MG63 (cell line): ENCODE results near the gene ERVFRD-1. TPM values are rescaled to one million over a fixed set of nuclear protein-coding genes. Genes with fewer than 3 reads are reported as not detected.

Source experiments
- DNase-seq: peaks from one replicate; pipeline ENCODE4 v3.0.0-alpha.2; 2020
- H3K27me3 ChIP-seq: fragments of 250-450 bp; sonication (Bioruptor Pico); 2 replicates; pipeline ENCODE4 v1.5.1; 2020; ENCODE audit warnings: mild to moderate bottlenecking, moderate library complexity
- H3K36me3 ChIP-seq: fragments of 250-450 bp; sonication (Bioruptor Pico); 2 replicates; pipeline ENCODE4 v1.5.1; 2020; ENCODE audit warnings: mild to moderate bottlenecking, moderate library complexity
- H3K4me3 ChIP-seq: fragments of 250-450 bp; sonication (Bioruptor Pico); 2 replicates; pipeline ENCODE4 v1.5.1; 2020; ENCODE audit warnings: mild to moderate bottlenecking, moderate library complexity
- H3K9me3 ChIP-seq: fragments of 250-450 bp; sonication (Bioruptor Pico); 2 replicates; pipeline ENCODE4 v1.5.1; 2020; ENCODE audit warnings: mild to moderate bottlenecking, moderate library complexity
- total RNA-seq: library from RNA; depleted of rRNA; stranded (reverse); fragments of >200 nt; shearing (Covaris generic); gene quantifications from 2 replicates; pipeline ENCODE4 v1.2.3, GENCODE V29; 2014; ENCODE audit warnings: low replicate concordance; rRNA removed

Gene ERVFRD-1
- not detected in 2 replicates for total RNA-seq

GRCh38 chr6:11110921-11111768, at the start of gene ERVFRD-1:
TSS of gene ERVFRD-1 (minus strand) at chr6:11111725. CDS start at chr6:11105310, 6,415 bp downstream.
- H3K9me3 ChIP-seq = no peaks in the 10 kb centered on the region
- H3K4me3 ChIP-seq = no peak within 1 kb of the TSS
- peaks cover 14% of the 10 kb centered on the region for H3K36me3 ChIP-seq
- DNase-seq = no peak
- H3K27me3 ChIP-seq = no peaks in the 10 kb centered on the region

GRCh38 chr6:11160199-11160598, 48.7 kb upstream of the ERVFRD-1 start:
- no peaks in the 10 kb centered on the region for H3K27me3 ChIP-seq
- H3K4me3 ChIP-seq = no peak overlapping the region
- DNase-seq = no peak

GRCh38 chr6:11155589-11155988, 44.1 kb upstream of the ERVFRD-1 start:
- Histone ChIP-seq H3K36me3 (no peaks in the 10 kb centered on the region), H3K27me3 (no peaks in the 10 kb centered on the region), H3K4me3 (no peak overlapping the region), H3K9me3 (peaks cover 8% of the 10 kb centered on the region)
- no peak for DNase-seq

More at GRCh38 chr6:11160199-11160598, 48.7 kb upstream of the ERVFRD-1 start:
- Histone ChIP-seq H3K36me3 (no peaks in the 10 kb centered on the region), H3K9me3 (peaks cover 8% of the 10 kb centered on the region)

- H3K4me3 ChIP-seq = no peak overlapping the region
- H3K36me3 ChIP-seq = no peaks in the 10 kb centered on the region
- H3K27me3 ChIP-seq = no peaks in the 10 kb centered on the region
- peaks cover 8% of the 10 kb centered on the region for H3K9me3 ChIP-seq
- DNase-seq = no peak
Measured at GRCh38 chr6:11153447-11153846, 41.9 kb upstream of the ERVFRD-1 start.

- Histone ChIP-seq H3K27me3 (no peaks in the 10 kb centered on the region), H3K36me3 (no peaks in the 10 kb centered on the region), H3K4me3 (no peak overlapping the region), H3K9me3 (peaks cover 6% of the 10 kb centered on the region)
- DNase-seq = no peak
Measured at GRCh38 chr6:11152581-11152980, 41.1 kb upstream of the ERVFRD-1 start.

- Histone ChIP-seq H3K36me3 (no peaks in the 10 kb centered on the region), H3K9me3 (no peaks in the 10 kb centered on the region), H3K4me3 (no peak overlapping the region), H3K27me3 (no peaks in the 10 kb centered on the region)
- DNase-seq = no peak
Measured at GRCh38 chr6:11151488-11151887, 40.0 kb upstream of the ERVFRD-1 start.

- DNase-seq = no peak
- H3K27me3 ChIP-seq = no peaks in the 10 kb centered on the region
- H3K36me3 ChIP-seq = no peaks in the 10 kb centered on the region
- H3K4me3 ChIP-seq = no peak overlapping the region
- H3K9me3 ChIP-seq = no peaks in the 10 kb centered on the region
Measured at GRCh38 chr6:11149551-11149950, 38.0 kb upstream of the ERVFRD-1 start.

GRCh38 chr6:11146117-11146826, 34.7 kb upstream of the ERVFRD-1 start:
- no peaks in the 10 kb centered on the region for H3K36me3 ChIP-seq

GRCh38 chr6:11144393-11144851, 32.9 kb upstream of the ERVFRD-1 start:
- no peaks in the 10 kb centered on the region for H3K9me3 ChIP-seq
- H3K27me3 ChIP-seq = no peaks in the 10 kb centered on the region
- DNase-seq = peak; percentile 69
- H3K4me3 ChIP-seq = no peak overlapping the region
- no peaks in the 10 kb centered on the region for H3K36me3 ChIP-seq

More at GRCh38 chr6:11146117-11146826, 34.7 kb upstream of the ERVFRD-1 start:
- Histone ChIP-seq H3K27me3 (no peaks in the 10 kb centered on the region), H3K4me3 (no peak overlapping the region), H3K9me3 (no peaks in the 10 kb centered on the region)
- no peak for DNase-seq

GRCh38 chr6:11143394-11144371, 32.2 kb upstream of the ERVFRD-1 start:
- H3K27me3 ChIP-seq = no peaks in the 10 kb centered on the region
- DNase-seq = peak; percentile 50
- no peak overlapping the region for H3K4me3 ChIP-seq
- peaks cover 4% of the 10 kb centered on the region; the same call in 1 of the 2 replicates for H3K36me3 ChIP-seq
- no peaks in the 10 kb centered on the region for H3K9me3 ChIP-seq

- no peak overlapping the region for H3K4me3 ChIP-seq
- peaks cover 8% of the 10 kb centered on the region for H3K36me3 ChIP-seq
- DNase-seq = no peak
- H3K27me3 ChIP-seq = no peaks in the 10 kb centered on the region
- no peaks in the 10 kb centered on the region for H3K9me3 ChIP-seq
Measured at GRCh38 chr6:11142296-11143027, 30.9 kb upstream of the ERVFRD-1 start.

- Histone ChIP-seq H3K36me3 (peaks cover 14% of the 10 kb centered on the region), H3K27me3 (no peaks in the 10 kb centered on the region), H3K9me3 (no peaks in the 10 kb centered on the region), H3K4me3 (no peak overlapping the region)
- no peak for DNase-seq
Measured at GRCh38 chr6:11141295-11141694, 29.8 kb upstream of the ERVFRD-1 start.

- Histone ChIP-seq H3K9me3 (no peaks in the 10 kb centered on the region), H3K4me3 (no peak overlapping the region), H3K36me3 (peaks cover 24% of the 10 kb centered on the region), H3K27me3 (no peaks in the 10 kb centered on the region)
- peak; percentile 9 for DNase-seq
Measured at GRCh38 chr6:11140056-11140455, 28.5 kb upstream of the ERVFRD-1 start.

- H3K27me3 ChIP-seq = no peaks in the 10 kb centered on the region
- peaks cover 32% of the 10 kb centered on the region for H3K36me3 ChIP-seq
- DNase-seq = no peak
- H3K4me3 ChIP-seq = no peak overlapping the region
- H3K9me3 ChIP-seq = no peaks in the 10 kb centered on the region
Measured at GRCh38 chr6:11139051-11139960, 27.8 kb upstream of the ERVFRD-1 start.

- Histone ChIP-seq H3K4me3 (no peak overlapping the region), H3K36me3 (peaks cover 32% of the 10 kb centered on the region), H3K27me3 (no peaks in the 10 kb centered on the region), H3K9me3 (no peaks in the 10 kb centered on the region)
- DNase-seq = no peak
Measured at GRCh38 chr6:11136809-11137208, 25.3 kb upstream of the ERVFRD-1 start.
